HL-60 (cell line): ENCODE results near the gene ROMO1.

Source experiments
- GABPA ChIP-seq: IDR thresholded peaks from 2 replicates; pipeline ENCODE4 v1.6.1; 2012; ENCODE audit warnings: low read depth
- POLR2AphosphoS5 ChIP-seq: IDR thresholded peaks from 2 replicates; pipeline ENCODE4 v1.6.1; 2012; ENCODE audit warnings: low read depth
- SPI1 ChIP-seq: IDR thresholded peaks from 2 replicates; pipeline ENCODE4 v1.6.1; 2012; ENCODE audit warnings: low read depth, mild to moderate bottlenecking, borderline replicate concordance
- TF ChIP-seq, protein P1 (sequence below): IDR thresholded peaks from one replicate; pipeline ENCODE4 v1.5.1; 2011; ENCODE audit warnings: low read length, control low read depth, inconsistent platforms; ENCODE audit not compliant: insufficient read depth
- TF ChIP-seq, protein P2 (sequence below): IDR thresholded peaks from 2 replicates; pipeline ENCODE4 v1.6.1; 2012; ENCODE audit warnings: low read depth; ENCODE audit not compliant: insufficient replicate concordance

GRCh38 chr20:35735826-35736470 is 36.7 kb downstream of the ROMO1 start:
- TF ChIP-seq, protein P1, sequence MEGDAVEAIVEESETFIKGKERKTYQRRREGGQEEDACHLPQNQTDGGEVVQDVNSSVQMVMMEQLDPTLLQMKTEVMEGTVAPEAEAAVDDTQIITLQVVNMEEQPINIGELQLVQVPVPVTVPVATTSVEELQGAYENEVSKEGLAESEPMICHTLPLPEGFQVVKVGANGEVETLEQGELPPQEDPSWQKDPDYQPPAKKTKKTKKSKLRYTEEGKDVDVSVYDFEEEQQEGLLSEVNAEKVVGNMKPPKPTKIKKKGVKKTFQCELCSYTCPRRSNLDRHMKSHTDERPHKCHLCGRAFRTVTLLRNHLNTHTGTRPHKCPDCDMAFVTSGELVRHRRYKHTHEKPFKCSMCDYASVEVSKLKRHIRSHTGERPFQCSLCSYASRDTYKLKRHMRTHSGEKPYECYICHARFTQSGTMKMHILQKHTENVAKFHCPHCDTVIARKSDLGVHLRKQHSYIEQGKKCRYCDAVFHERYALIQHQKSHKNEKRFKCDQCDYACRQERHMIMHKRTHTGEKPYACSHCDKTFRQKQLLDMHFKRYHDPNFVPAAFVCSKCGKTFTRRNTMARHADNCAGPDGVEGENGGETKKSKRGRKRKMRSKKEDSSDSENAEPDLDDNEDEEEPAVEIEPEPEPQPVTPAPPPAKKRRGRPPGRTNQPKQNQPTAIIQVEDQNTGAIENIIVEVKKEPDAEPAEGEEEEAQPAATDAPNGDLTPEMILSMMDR: no peak
- TF ChIP-seq, protein P2, sequence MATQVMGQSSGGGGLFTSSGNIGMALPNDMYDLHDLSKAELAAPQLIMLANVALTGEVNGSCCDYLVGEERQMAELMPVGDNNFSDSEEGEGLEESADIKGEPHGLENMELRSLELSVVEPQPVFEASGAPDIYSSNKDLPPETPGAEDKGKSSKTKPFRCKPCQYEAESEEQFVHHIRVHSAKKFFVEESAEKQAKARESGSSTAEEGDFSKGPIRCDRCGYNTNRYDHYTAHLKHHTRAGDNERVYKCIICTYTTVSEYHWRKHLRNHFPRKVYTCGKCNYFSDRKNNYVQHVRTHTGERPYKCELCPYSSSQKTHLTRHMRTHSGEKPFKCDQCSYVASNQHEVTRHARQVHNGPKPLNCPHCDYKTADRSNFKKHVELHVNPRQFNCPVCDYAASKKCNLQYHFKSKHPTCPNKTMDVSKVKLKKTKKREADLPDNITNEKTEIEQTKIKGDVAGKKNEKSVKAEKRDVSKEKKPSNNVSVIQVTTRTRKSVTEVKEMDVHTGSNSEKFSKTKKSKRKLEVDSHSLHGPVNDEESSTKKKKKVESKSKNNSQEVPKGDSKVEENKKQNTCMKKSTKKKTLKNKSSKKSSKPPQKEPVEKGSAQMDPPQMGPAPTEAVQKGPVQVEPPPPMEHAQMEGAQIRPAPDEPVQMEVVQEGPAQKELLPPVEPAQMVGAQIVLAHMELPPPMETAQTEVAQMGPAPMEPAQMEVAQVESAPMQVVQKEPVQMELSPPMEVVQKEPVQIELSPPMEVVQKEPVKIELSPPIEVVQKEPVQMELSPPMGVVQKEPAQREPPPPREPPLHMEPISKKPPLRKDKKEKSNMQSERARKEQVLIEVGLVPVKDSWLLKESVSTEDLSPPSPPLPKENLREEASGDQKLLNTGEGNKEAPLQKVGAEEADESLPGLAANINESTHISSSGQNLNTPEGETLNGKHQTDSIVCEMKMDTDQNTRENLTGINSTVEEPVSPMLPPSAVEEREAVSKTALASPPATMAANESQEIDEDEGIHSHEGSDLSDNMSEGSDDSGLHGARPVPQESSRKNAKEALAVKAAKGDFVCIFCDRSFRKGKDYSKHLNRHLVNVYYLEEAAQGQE: no peak
- TF ChIP-seq POLR2AphosphoS5 (no peak), GABPA (no peak), SPI1 (no peak)
